ENCODE results near the gene SH3RF1. TPM values are rescaled to one million over a fixed set of nuclear protein-coding genes. Genes with fewer than 3 reads are reported as not detected.

The SH3RF1 gene
- total and polyA plus RNA-seq, 2 of the 8 experiments (the other 6 are each of a cell fraction or from before 2014, with no cell fraction given) = 6.9 to 15.1 TPM

- TF ChIP-seq CHD7 (IDR thresholded peaks at IDR 0.05; ENCODE audit: insufficient replicate concordance, low read length) (no peak), EP300 (IDR thresholded peaks at IDR 0.05; ENCODE audit: borderline replicate concordance in 1 of 2, low read depth in 2 of 2, low read length in 2 of 2) (no peak), SIX5 (IDR thresholded peaks at IDR 0.05; ENCODE audit: low read depth, low read length) (no peak), YY1 (IDR thresholded peaks at IDR 0.05; ENCODE audit: low read depth, low read length) (no peak), KDM1A (IDR thresholded peaks at IDR 0.05; ENCODE audit: borderline replicate concordance, low read length) (no peak), EZH2 (IDR thresholded peaks at IDR 0.05; ENCODE audit: low read depth, low read length, severe bottlenecking) (no peak), CBX8 (IDR thresholded peaks at IDR 0.05; ENCODE audit: borderline replicate concordance, low read depth, low read length) (no peak), PHF8 (conservative IDR thresholded peaks at IDR 0.05; ENCODE audit: low read depth, low read length) (no peak)
Observed at GRCh38 chr4:169120624-169121023, 150.1 kb downstream of the SH3RF1 start (continued).
